ENCODE results near the gene PTPRM.

PTPRM gene

DNA sequence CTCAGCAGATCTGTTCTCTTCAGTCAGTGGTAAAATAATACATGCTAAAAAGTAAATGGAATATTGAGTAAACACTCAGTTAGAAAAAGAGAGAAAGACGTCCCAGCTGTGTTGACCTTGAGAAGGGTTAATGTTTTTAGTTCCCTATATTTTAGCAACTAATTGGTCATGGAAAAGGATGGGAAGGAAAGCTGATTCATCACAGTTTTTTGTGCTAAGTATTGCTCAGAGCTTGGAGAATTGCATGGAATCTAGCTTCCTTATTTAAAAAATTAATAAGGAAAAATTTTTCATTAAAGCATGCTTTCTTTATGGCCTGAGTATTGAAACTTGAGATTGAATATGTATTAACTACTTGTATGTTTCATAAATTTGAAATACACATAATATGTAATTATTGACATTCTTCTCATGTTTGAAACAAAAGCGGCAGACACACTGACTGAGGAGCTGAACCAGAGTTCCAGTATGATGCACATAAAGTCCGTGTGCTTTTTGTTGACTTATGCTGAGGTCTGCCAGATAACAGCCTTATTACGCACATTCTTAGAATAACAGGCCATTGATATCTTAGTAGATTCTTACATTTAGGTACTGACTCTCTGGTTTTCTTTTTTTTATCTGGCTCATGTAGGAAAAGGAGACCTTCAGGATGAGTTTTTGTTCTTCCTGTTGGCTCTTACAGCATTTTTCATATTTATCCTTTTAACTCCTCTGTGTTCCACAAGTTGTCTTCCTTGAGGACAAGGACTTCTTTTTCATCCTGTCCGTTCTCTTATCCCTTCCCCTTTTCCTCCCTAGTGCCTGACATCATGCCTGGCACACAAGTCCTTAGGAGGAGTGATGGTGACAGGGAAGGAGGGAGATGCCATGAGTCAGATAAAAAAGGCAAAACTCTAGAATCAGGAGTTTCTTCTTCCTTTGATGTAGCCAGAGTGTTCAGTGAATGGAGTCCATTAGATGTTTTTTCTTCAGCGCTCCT, 194.1 kb downstream of the PTPRM start:
- TF ChIP-seq, protein P1, sequence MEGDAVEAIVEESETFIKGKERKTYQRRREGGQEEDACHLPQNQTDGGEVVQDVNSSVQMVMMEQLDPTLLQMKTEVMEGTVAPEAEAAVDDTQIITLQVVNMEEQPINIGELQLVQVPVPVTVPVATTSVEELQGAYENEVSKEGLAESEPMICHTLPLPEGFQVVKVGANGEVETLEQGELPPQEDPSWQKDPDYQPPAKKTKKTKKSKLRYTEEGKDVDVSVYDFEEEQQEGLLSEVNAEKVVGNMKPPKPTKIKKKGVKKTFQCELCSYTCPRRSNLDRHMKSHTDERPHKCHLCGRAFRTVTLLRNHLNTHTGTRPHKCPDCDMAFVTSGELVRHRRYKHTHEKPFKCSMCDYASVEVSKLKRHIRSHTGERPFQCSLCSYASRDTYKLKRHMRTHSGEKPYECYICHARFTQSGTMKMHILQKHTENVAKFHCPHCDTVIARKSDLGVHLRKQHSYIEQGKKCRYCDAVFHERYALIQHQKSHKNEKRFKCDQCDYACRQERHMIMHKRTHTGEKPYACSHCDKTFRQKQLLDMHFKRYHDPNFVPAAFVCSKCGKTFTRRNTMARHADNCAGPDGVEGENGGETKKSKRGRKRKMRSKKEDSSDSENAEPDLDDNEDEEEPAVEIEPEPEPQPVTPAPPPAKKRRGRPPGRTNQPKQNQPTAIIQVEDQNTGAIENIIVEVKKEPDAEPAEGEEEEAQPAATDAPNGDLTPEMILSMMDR (IDR thresholded peaks at IDR 0.05; ENCODE audit: low read depth, low read length), result no peak
- H3K4me3 ChIP-seq (ENCODE audit: low read depth, low read length), result no peak overlapping the region

DNA sequence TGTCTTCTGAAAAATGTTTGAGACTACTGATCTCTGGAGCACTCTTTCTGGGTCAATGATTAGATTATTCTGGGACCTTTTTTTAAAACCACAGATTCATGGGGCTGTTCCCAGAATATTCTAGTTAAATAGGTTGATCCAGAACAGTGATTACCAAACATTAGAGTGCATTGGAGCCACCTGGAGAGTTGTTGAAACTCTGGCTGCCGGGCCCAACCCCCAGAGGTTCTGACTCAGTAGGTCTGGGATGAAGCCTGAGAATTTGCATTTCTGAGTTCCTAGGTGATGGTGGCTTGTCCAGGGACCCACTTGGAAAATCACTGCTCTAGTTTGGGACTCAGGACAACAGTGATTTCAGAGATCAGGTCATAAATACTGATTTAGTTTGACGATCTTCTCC, 197.3 kb downstream of the PTPRM start:
- H3K4me3 ChIP-seq (ENCODE audit: low read depth, low read length), result no peak overlapping the region
- TF ChIP-seq, protein P1 (IDR thresholded peaks at IDR 0.05; ENCODE audit: low read depth, low read length), result no peak

DNA sequence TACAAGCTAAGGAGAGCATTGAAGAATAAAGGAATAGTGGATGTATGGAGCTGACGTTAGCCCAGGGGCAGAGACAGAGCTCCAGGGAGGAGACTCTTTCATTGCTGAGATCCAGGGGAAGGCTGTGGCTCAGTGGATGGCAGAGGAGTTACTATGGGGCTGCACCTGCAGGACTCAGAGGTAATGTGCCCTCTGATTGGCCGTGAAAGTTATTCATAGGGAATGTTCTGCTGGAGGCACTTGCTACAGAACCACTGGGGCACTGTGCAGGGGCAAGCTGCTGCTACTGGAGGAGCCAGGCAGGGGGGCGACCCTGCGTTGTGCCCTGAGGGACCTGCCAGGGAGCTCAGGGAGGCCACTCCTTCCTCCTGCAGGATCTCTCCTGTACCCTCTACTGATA, 199.2 kb downstream of the PTPRM start:
- no peak overlapping the region for H3K4me3 ChIP-seq (ENCODE audit: low read depth, low read length)

DNA sequence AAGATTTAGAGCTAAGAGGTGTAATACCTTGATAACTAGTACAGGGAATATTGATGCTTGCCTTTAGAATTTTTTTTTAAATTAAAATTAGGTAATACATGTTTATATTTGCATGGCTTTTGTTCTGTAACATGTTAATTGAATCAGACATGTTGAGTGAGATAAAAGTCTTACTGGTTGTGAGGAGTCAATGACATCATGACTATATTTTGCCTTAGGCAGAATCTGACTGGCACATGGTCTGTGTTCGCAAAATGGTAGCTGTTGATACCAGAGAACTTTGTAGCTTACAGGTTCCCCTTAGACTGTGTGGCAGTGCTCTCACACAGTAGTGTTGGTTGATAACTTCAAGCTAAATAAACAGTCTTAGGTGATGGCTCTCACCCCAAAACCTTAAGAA, 199.7 kb downstream of the PTPRM start:
- TF ChIP-seq, protein P1 (IDR thresholded peaks at IDR 0.05; ENCODE audit: low read depth, low read length), result no peak
- H3K4me3 ChIP-seq (ENCODE audit: low read depth, low read length), result no peak overlapping the region

More for the DNA sequence above, 199.2 kb downstream of the PTPRM start:
- TF ChIP-seq, protein P1 (IDR thresholded peaks at IDR 0.05; ENCODE audit: low read depth, low read length), result no peak

DNA sequence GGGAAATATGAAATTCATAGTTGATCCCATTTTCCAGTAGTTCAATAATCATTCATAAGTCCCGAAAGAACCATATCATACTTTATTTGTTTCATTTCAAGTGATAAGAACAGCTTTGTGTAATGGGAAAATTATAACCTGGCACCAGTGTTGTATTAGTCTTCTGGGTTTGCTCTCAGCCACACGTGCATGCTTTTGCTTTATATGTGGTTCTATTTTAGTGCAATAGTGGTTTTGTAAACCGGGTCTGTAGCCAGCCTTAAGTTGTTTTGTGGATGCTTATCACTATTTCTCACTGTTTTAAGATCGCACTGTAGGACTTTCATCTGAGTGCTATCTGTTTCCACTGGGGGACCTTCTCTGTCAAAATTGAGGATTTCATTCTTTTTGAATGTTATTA, 203.8 kb downstream of the PTPRM start:
- H3K4me3 ChIP-seq (ENCODE audit: low read depth, low read length), result no peak overlapping the region
- TF ChIP-seq, protein P1 (IDR thresholded peaks at IDR 0.05; ENCODE audit: low read depth, low read length), result no peak

DNA sequence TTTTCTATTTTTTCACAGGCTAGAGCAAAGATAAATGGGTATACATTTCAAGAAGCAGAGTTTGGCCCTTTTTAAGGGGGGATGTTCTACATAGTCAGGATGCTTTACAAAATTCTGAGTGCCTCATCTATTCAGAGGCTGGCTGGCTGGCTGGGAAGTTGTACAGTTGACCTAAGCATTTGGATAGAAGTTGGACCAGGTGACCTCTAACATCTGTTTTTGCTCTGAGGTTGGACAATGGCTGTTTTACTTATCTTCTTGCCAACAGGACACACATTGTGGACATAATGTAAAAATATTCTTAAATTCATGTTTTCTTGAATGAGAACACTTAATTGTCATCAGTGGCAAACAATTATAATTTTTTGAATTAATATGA, 205.4 kb downstream of the PTPRM start:
- H3K4me3 ChIP-seq (ENCODE audit: low read depth, low read length), result no peak overlapping the region
- TF ChIP-seq, protein P1 (IDR thresholded peaks at IDR 0.05; ENCODE audit: low read depth, low read length), result no peak

DNA sequence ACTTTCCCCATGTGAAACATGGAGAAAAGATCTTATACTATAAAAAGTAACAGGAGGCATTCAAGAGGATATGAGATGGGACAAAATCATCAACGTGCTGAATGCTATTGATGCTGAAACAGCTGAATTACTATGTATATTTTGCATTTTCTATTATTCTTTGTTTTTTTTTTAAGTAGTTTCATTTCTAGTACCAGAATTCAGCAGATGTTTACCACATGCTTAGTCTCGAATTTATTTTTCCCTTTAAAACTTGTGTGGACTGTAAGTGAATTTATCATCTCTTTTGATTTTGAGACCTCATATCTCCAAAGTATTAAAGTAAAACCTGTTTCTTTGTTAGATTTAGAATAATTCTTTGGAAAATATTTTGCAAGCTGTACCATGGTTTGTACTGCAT, 205.8 kb downstream of the PTPRM start:
- TF ChIP-seq, protein P1 (IDR thresholded peaks at IDR 0.05; ENCODE audit: low read depth, low read length), result no peak
- no peak overlapping the region for H3K4me3 ChIP-seq (ENCODE audit: low read depth, low read length)

Data from WI38 (cell line).